OCI-LY1 (cell line): ENCODE data around the gene ABTB2.

Experiments used
- EZH2 ChIP-seq: fragments of 200-600 bp; sonication (generic), shearing (Covaris generic); IDR thresholded peaks from 2 replicates; pipeline ENCODE4 v1.8.0; 2017; ENCODE audit warnings: borderline replicate concordance, mixed run types, mild to moderate bottlenecking, antibody characterized with exemption, low read length, moderate library complexity, mixed read lengths
- TF ChIP-seq, protein P1 (sequence below): fragments of 200-600 bp; sonication (generic), shearing (Covaris generic); IDR thresholded peaks from 2 replicates; pipeline ENCODE4 v1.5.1; 2017; ENCODE audit warnings: mild to moderate bottlenecking, antibody characterized with exemption, low read length, moderate library complexity, mixed read lengths

DNA sequence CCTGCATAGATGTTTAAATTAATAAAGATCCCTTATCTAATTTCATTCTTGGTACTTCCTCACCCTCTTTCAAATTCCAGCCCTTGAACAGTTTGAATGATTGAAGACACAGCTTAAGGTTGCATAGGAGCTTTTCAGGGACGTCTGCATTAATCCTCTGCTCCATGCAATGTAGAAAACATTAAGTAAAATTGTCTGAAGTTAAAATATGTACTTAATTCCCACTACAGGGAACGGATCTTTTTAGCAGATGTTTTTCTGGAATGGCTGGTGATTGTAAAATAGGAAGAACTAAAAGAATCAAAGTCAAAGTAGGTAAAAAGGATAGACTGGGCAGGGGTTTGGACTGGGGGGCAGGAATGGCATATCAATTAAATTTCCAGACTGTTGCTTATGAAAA is 58.9 kb downstream of the ABTB2 start:
- TF ChIP-seq, protein P1, sequence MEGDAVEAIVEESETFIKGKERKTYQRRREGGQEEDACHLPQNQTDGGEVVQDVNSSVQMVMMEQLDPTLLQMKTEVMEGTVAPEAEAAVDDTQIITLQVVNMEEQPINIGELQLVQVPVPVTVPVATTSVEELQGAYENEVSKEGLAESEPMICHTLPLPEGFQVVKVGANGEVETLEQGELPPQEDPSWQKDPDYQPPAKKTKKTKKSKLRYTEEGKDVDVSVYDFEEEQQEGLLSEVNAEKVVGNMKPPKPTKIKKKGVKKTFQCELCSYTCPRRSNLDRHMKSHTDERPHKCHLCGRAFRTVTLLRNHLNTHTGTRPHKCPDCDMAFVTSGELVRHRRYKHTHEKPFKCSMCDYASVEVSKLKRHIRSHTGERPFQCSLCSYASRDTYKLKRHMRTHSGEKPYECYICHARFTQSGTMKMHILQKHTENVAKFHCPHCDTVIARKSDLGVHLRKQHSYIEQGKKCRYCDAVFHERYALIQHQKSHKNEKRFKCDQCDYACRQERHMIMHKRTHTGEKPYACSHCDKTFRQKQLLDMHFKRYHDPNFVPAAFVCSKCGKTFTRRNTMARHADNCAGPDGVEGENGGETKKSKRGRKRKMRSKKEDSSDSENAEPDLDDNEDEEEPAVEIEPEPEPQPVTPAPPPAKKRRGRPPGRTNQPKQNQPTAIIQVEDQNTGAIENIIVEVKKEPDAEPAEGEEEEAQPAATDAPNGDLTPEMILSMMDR: no peak
- no peak for TF ChIP-seq EZH2
